Measurements from ENCODE around the gene TBC1D1.

The TBC1D1 gene

GRCh38 chr4:38078590-38079421 is 187.9 kb downstream of the TBC1D1 start:
- DNase-seq (ENCODE audit: low read depth), result no peak

- no peak for DNase-seq (ENCODE audit: low read depth)
Observed at GRCh38 chr4:38080061-38080974, 189.4 kb downstream of the TBC1D1 start.

- DNase-seq (ENCODE audit: low read depth), result no peak
Observed at GRCh38 chr4:38082021-38082420, 191.1 kb downstream of the TBC1D1 start.

GRCh38 chr4:38082424-38083385 is 191.8 kb downstream of the TBC1D1 start:
- no peak for DNase-seq (ENCODE audit: low read depth)

- DNase-seq (ENCODE audit: low read depth), result no peak
Observed at GRCh38 chr4:38084877-38085711, 194.2 kb downstream of the TBC1D1 start.

- DNase-seq (ENCODE audit: low read depth), result no peak
Observed at GRCh38 chr4:38085751-38086150, 194.9 kb downstream of the TBC1D1 start.

- no peak for DNase-seq (ENCODE audit: low read depth)
Observed at GRCh38 chr4:38086151-38086848, 195.4 kb downstream of the TBC1D1 start.

- no peak for DNase-seq (ENCODE audit: low read depth)
Observed at GRCh38 chr4:38086849-38087226, 196.0 kb downstream of the TBC1D1 start.

- no peak for DNase-seq (ENCODE audit: low read depth)
Observed at GRCh38 chr4:38088321-38088720, 197.4 kb downstream of the TBC1D1 start.

GRCh38 chr4:38089961-38090360 is 199.1 kb downstream of the TBC1D1 start:
- no peak for DNase-seq (ENCODE audit: low read depth)

GRCh38 chr4:38090455-38091246 is 199.8 kb downstream of the TBC1D1 start:
- DNase-seq (ENCODE audit: low read depth), result no peak

- no peak for DNase-seq (ENCODE audit: low read depth)
Observed at GRCh38 chr4:38091636-38092035, 200.8 kb downstream of the TBC1D1 start.

- no peak for DNase-seq (ENCODE audit: low read depth)
Observed at GRCh38 chr4:38092701-38093100, 201.8 kb downstream of the TBC1D1 start.

GRCh38 chr4:38094419-38094818 is 203.5 kb downstream of the TBC1D1 start:
- no peak for DNase-seq (ENCODE audit: low read depth)

- DNase-seq (ENCODE audit: low read depth), result no peak
Observed at GRCh38 chr4:38095691-38096090, 204.8 kb downstream of the TBC1D1 start.

GRCh38 chr4:38097818-38098217 is 206.9 kb downstream of the TBC1D1 start:
- DNase-seq (ENCODE audit: low read depth), result no peak

GRCh38 chr4:38099020-38099600 is 208.2 kb downstream of the TBC1D1 start:
- no peak for DNase-seq (ENCODE audit: low read depth)

- DNase-seq (ENCODE audit: low read depth), result no peak
Observed at GRCh38 chr4:38099908-38100407, 209.1 kb downstream of the TBC1D1 start.
